ENCODE results near the gene SLC49A3. TPM values are rescaled to one million over a fixed set of nuclear protein-coding genes. Genes with fewer than 3 reads are reported as not detected.

The SLC49A3 gene
- polyA plus RNA-seq, 3 donors: 9.5 to 29.8 (median 11.1) TPM

DNA sequence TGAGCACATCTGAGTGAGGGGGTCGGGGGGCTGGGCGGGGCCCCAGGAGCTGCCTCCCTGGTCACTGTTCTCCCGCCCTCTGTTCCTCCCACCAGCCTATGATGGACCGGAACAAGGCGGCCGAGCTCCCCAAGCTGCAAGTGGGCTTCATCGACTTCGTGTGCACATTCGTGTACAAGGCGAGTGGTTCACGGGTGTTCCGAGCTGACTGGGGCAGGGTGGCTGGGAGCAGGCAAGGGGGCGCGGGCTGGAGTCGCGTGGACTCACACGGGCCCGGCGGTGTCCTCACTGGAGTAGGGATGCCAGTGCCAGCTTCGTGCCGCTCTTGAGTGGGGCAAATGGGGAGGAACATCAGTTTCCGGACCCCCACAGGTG lies 22.5 kb downstream of the SLC49A3 start:
- Mint-ChIP-seq H3K4me1 (peaks cover 10% of the 10 kb centered on the region), H3K27ac (peak overlapping the region in 1 of 7 donors; percentile 3), H3K4me3 (no peak overlapping the region), H3K27me3 (ENCODE audit: low read depth in 3 of 3) (peaks cover 3 to 8% (median 3%) of the 10 kb centered on the region in 3 donors), H3K9me3 (peaks cover 0 to 7% (median 2%) of the 10 kb centered on the region in 7 donors), H3K36me3 (peaks cover 8 to 11% of the 10 kb centered on the region in 2 donors)
- 96% methylated on average over 11 of the region's 22 CpGs for WGBS (ENCODE audit: insufficient coverage)
- TF ChIP-seq, protein P1, sequence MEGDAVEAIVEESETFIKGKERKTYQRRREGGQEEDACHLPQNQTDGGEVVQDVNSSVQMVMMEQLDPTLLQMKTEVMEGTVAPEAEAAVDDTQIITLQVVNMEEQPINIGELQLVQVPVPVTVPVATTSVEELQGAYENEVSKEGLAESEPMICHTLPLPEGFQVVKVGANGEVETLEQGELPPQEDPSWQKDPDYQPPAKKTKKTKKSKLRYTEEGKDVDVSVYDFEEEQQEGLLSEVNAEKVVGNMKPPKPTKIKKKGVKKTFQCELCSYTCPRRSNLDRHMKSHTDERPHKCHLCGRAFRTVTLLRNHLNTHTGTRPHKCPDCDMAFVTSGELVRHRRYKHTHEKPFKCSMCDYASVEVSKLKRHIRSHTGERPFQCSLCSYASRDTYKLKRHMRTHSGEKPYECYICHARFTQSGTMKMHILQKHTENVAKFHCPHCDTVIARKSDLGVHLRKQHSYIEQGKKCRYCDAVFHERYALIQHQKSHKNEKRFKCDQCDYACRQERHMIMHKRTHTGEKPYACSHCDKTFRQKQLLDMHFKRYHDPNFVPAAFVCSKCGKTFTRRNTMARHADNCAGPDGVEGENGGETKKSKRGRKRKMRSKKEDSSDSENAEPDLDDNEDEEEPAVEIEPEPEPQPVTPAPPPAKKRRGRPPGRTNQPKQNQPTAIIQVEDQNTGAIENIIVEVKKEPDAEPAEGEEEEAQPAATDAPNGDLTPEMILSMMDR (IDR thresholded peaks at IDR 0.05): no peak
- intact Hi-C loops (cut with micrococcal nuclease): no loop called here
- no peak overlapping the region for H3K4me2 ChIP-seq (replicated peaks; ENCODE audit: extremely low read depth, low read length, poor library complexity, severe bottlenecking)
- H3K9me3 ChIP-seq (replicated peaks in 1 of 2; ENCODE audit: control insufficient read depth in 1 of 2, insufficient read depth in 1 of 2, low read length in 2 of 2): no peaks in the 10 kb centered on the region
- H3K36me3 ChIP-seq (replicated peaks in 1 of 2; ENCODE audit: control insufficient read depth in 1 of 2, insufficient read depth in 2 of 2, low read length in 2 of 2): peaks cover 1 to 8% of the 10 kb centered on the region in 2 donors
- H3K4me3 ChIP-seq (replicated peaks in 1 of 3; ENCODE audit: low read depth in 2 of 3, low read length in 3 of 3): no peak overlapping the region
- no peak overlapping the region for H3K27ac ChIP-seq (ENCODE audit: low read depth in 1 of 2, low read length in 2 of 2)
- peaks cover 11 to 15% of the 10 kb centered on the region in 2 donors for H3K4me1 ChIP-seq (ENCODE audit: control insufficient read depth in 1 of 2, insufficient read depth in 2 of 2, low read length in 2 of 2)
- no peak overlapping the region for H2AFZ ChIP-seq (ENCODE audit: insufficient read depth, low read depth, low read length, poor library complexity, severe bottlenecking)
- no peaks in the 10 kb centered on the region for H3K79me2 ChIP-seq (ENCODE audit: insufficient read depth, low read length)
- no peak for DNase-seq
- H3K27me3 ChIP-seq (ENCODE audit: control insufficient read depth in 2 of 2, insufficient read depth in 2 of 2, low read length in 2 of 2): no peaks in the 10 kb centered on the region
- no peaks in the 10 kb centered on the region for H4K20me1 ChIP-seq (ENCODE audit: insufficient read depth, low read length)
- no peak overlapping the region for H3K9ac ChIP-seq (ENCODE audit: insufficient read depth, low read length, poor library complexity, severe bottlenecking)

DNA sequence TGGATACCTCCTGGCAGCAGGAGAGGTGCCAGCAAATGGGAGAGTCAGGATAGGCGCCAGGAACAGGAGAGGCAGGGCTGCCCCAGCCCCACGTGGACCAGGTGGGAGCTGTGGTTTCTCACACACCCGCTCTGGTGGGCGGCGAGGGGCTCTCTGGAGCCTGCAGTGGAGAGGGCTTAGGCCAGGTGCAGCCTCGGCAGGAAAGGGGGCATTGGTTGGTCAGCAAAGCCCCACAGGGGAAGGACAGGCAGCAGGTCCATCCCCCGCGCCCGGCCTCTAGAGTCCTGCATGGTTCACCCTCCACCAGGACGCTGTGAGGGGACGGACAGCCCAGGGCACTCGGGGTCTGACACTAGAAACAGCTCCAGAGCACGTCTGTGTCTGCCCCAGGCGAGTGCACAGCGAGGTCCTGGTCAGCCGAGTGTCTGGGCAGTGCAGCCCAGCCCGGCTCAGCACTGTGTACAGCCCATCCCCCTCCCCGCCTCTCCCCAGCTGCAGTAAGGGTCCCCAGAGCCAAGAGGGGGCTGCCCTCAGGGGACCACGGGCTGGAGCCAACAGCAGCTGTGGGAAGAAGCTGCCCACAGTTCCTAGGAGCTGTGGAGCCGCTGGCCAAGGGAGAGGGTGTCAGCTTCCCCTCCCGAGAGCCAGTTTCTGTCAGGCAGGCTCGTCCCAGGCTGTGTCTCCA lies 23.1 kb downstream of the SLC49A3 start:
- Mint-ChIP-seq H3K9me3 (peaks cover 0 to 8% (median 2%) of the 10 kb centered on the region in 7 donors), H3K4me3 (no peak overlapping the region), H3K36me3 (peaks cover 5 to 6% of the 10 kb centered on the region in 2 donors), H3K27ac (peak overlapping the region in 1 of 7 donors; percentile 17), H3K4me1 (peaks cover 10% of the 10 kb centered on the region), H3K27me3 (ENCODE audit: low read depth in 3 of 3) (peaks cover 3 to 8% (median 3%) of the 10 kb centered on the region in 3 donors)
- Histone ChIP-seq H3K27ac (ENCODE audit: low read depth in 1 of 2, low read length in 2 of 2) (no peak overlapping the region), H3K36me3 (replicated peaks in 1 of 2; ENCODE audit: control insufficient read depth in 1 of 2, insufficient read depth in 2 of 2, low read length in 2 of 2) (peaks cover 0 to 3% of the 10 kb centered on the region in 2 donors), H3K4me1 (ENCODE audit: control insufficient read depth in 1 of 2, insufficient read depth in 2 of 2, low read length in 2 of 2) (peaks cover 11 to 15% of the 10 kb centered on the region in 2 donors), H3K9me3 (replicated peaks in 1 of 2; ENCODE audit: control insufficient read depth in 1 of 2, insufficient read depth in 1 of 2, low read length in 2 of 2) (no peaks in the 10 kb centered on the region), H3K9ac (ENCODE audit: insufficient read depth, low read length, poor library complexity, severe bottlenecking) (no peak overlapping the region), H3K79me2 (ENCODE audit: insufficient read depth, low read length) (no peaks in the 10 kb centered on the region), H3K4me2 (replicated peaks; ENCODE audit: extremely low read depth, low read length, poor library complexity, severe bottlenecking) (no peak overlapping the region), H2AFZ (ENCODE audit: insufficient read depth, low read depth, low read length, poor library complexity, severe bottlenecking) (no peak overlapping the region), H4K20me1 (ENCODE audit: insufficient read depth, low read length) (no peaks in the 10 kb centered on the region), H3K4me3 (replicated peaks in 1 of 3; ENCODE audit: low read depth in 2 of 3, low read length in 3 of 3) (no peak overlapping the region), H3K27me3 (ENCODE audit: control insufficient read depth in 2 of 2, insufficient read depth in 2 of 2, low read length in 2 of 2) (no peaks in the 10 kb centered on the region)
- no peak for DNase-seq
- whole genome bisulfite sequencing (ENCODE audit: insufficient coverage): 92% methylated on average over 18 of the region's 22 CpGs
- TF ChIP-seq, protein P1 (IDR thresholded peaks at IDR 0.05): no peak
- intact Hi-C loops (cut with micrococcal nuclease): no loop called here
